GM12878 (cell line): ENCODE results near the gene CLIP2. TPM values are rescaled to one million over a fixed set of nuclear protein-coding genes. Genes with fewer than 3 reads are reported as not detected.

Experiments
- ATAC-seq: fragments of 200-7000 bp; cut with Tn5 transposase; 3 replicates; pipeline ENCODE4 v1.9.1; 2020; ENCODE audit warnings: mild to moderate bottlenecking, moderate library complexity
- BruUV-seq: library from RNA; stranded (reverse); fragments of 400-500 nt; replicated peaks from 2 replicates; lab custom pipeline; 2021; lab: Mats Ljungman, UMichigan
- CTCF ChIA-PET: fragments of 300-600 bp; sonication (Branson Sonifier 250); formaldehyde crosslinking; extraction: SDS; loops from one replicate; lab custom pipeline; 2021; ENCODE audit warnings: inconsistent platforms; lab: Yijun Ruan, JAX
- POLR2A ChIA-PET: fragments of 350-600 bp; formaldehyde crosslinking; extraction: SDS; loops from one replicate; lab custom pipeline; 2021; ENCODE audit warnings: inconsistent platforms; lab: Charles Lee
- RAD21 ChIA-PET: fragments of 300-600 bp; sonication (Branson Sonifier 250); formaldehyde crosslinking; loops from one replicate; lab custom pipeline; 2023; ENCODE audit warnings: antibody characterized with exemption; ENCODE audit not compliant: unreplicated experiment; lab: Charles Lee
- SMC1A ChIA-PET: fragments of 300-600 bp; sonication (Branson Sonifier 250); formaldehyde crosslinking; loops from one replicate; lab custom pipeline; 2023; ENCODE audit not compliant: unreplicated experiment, uncharacterized antibody; lab: Charles Lee
- DNase-seq: peaks from one replicate; pipeline ENCODE4 v3.0.0-alpha.2; 2011; ENCODE audit warnings: low read depth, low spot score
- FAIRE-seq: peaks from 3 replicates; lab custom pipeline; 2011; peaks lifted over from hg19 to GRCh38; lab: Jason Lieb, UNC
- H2AFZ ChIP-seq: 2 replicates; pipeline ENCODE4 v1.6.0; 2011; ENCODE audit warnings: low read depth, low read length, control low read depth; ENCODE audit not compliant: control insufficient read depth
- H3K27ac ChIP-seq: 2 replicates; pipeline ENCODE4 v1.5.1; 2011; ENCODE audit warnings: control low read depth; ENCODE audit not compliant: control insufficient read depth, insufficient read depth
- H3K27me3 ChIP-seq, 2 experiments: replicated peaks in 1 of 2; 2 replicates each; pipeline versions ENCODE4 v1.6.0 to v1.6.1; 2011; ENCODE audit warnings: low read length in 1 of 2; ENCODE audit not compliant: control insufficient read depth in 2 of 2, insufficient read depth in 2 of 2
- H3K36me3 ChIP-seq, 2 experiments: 2 replicates each; pipeline ENCODE4 v1.5.1; 2011; ENCODE audit warnings: low read length in 1 of 2; ENCODE audit not compliant: control insufficient read depth in 2 of 2, insufficient read depth in 2 of 2
- H3K4me1 ChIP-seq: 2 replicates; pipeline ENCODE4 v1.6.1; 2011; ENCODE audit warnings: mild to moderate bottlenecking, low read length, moderate library complexity, mixed read lengths; ENCODE audit not compliant: control insufficient read depth, insufficient read depth
- H3K4me2 ChIP-seq: 2 replicates; pipeline ENCODE4 v1.6.0; 2011; ENCODE audit warnings: control low read depth; ENCODE audit not compliant: control insufficient read depth, insufficient read depth
- H3K4me3 ChIP-seq: fragments of 200-600 bp; sonication (generic); 2 replicates; pipeline ENCODE4 v1.5.1; 2016
- H3K79me2 ChIP-seq: 2 replicates; pipeline ENCODE4 v1.6.0; 2011; ENCODE audit warnings: low read length; ENCODE audit not compliant: control insufficient read depth, insufficient read depth
- H3K9ac ChIP-seq: 2 replicates; pipeline ENCODE4 v1.8.0; 2011; ENCODE audit warnings: low read length, control low read depth, mixed read lengths; ENCODE audit not compliant: control insufficient read depth, insufficient read depth
- H3K9me3 ChIP-seq: replicated peaks from 3 replicates; pipeline ENCODE4 v1.5.1; 2011; ENCODE audit warnings: mild to moderate bottlenecking, low read length; ENCODE audit not compliant: control insufficient read depth, insufficient read depth
- H4K20me1 ChIP-seq: 2 replicates; pipeline ENCODE4 v1.6.0; 2011; ENCODE audit not compliant: control insufficient read depth, insufficient read depth
- BCL3 ChIP-seq: IDR thresholded peaks from 2 replicates; pipeline ENCODE4 v1.6.1; 2011; ENCODE audit warnings: borderline replicate concordance, low read depth, mild to moderate bottlenecking, moderate library complexity, low read length; ENCODE audit not compliant: insufficient read depth, poor library complexity, severe bottlenecking
- CEBPB ChIP-seq, 2 experiments: fragments of 150-350 bp in 1 of 2; IDR thresholded peaks; 2 replicates each; pipeline ENCODE4 v1.6.1; 2012 to 2014; ENCODE audit warnings: low read depth in 2 of 2, low read length in 2 of 2, borderline replicate concordance in 1 of 2, inconsistent platforms in 1 of 2
- SPI1 ChIP-seq: IDR thresholded peaks from 2 replicates; pipeline ENCODE4 v1.6.1; 2011; ENCODE audit warnings: low read depth, mild to moderate bottlenecking, low read length, moderate library complexity, borderline replicate concordance; ENCODE audit not compliant: insufficient read depth
- STAT1 ChIP-seq: fragments of 450-650 bp; conservative IDR thresholded peaks from 2 replicates; pipeline ENCODE4 v1.6.1; 2014; ENCODE audit warnings: antibody characterized with exemption, mild to moderate bottlenecking
- WGBS: methylation state at CpG from one replicate; pipeline ENCODE4 v1.1.6; 2016; ENCODE audit warnings: low lambda C conversion rate; ENCODE audit not compliant: insufficient replicate concordance, insufficient coverage; ENCODE audit errors: missing lambda C conversion rate; 5-methylcytosine and 5-hydroxymethylcytosine counted together
- in situ Hi-C: fragments of 300-500 bp; cut with MboI; formaldehyde crosslinking; loops from 9 replicates; pipeline ENCODE4 v1.14.3; 2018; ENCODE audit warnings: mixed read lengths
- intact Hi-C: fragments of 100-400 bp; cut with micrococcal nuclease; formaldehyde crosslinking; loops from one replicate; pipeline ENCODE4 v1.14.2; 2022; ENCODE audit not compliant: unreplicated experiment
- polyA plus RNA-seq, 11 experiments: library from polyadenylated mRNA; depleted of rRNA in 4 of 11; unstranded in 6 of 11; stranded (reverse) in 5 of 11; fragments of >200 nt; fragmentation: Nextera tagmentation in 4 of 11; fragmentation: Illumina TruSeq in 1 of 11; extraction: Ambion mirVana in 4 of 11; extraction: Trizol in 1 of 11; gene quantifications; 1 replicate in 1 of 11; 2 replicates in 10 of 11; pipeline versions ENCODE4 v1.2.1 to v1.2.3, GENCODE V29; 2011 to 2016; ENCODE audit warnings: inconsistent platforms in 2 of 11, missing spikeins in 2 of 11, low read depth in 1 of 11
- total RNA-seq, 4 experiments: library from RNA; depleted of rRNA in 3 of 4; stranded (reverse); fragments of >200 nt in 3 of 4; fragmentation: Illumina TruSeq in 1 of 4; extraction: Trizol in 1 of 4; gene quantifications; 2 replicates each; pipeline versions ENCODE4 v1.2.1 to v1.2.3, GENCODE V29; 2013 to 2021
- TF ChIP-seq, protein P1 (sequence below): fragments of 450-650 bp; IDR thresholded peaks from 2 replicates; pipeline ENCODE4 v1.6.1; 2018; ENCODE audit warnings: borderline replicate concordance, mild to moderate bottlenecking; ENCODE audit not compliant: partially characterized antibody
- TF ChIP-seq, protein P2 (sequence below): fragments of 450-650 bp; IDR thresholded peaks from 2 replicates; pipeline ENCODE4 v1.6.1; 2017; ENCODE audit warnings: antibody characterized with exemption, mild to moderate bottlenecking, moderate library complexity

Gene CLIP2
- total and polyA plus RNA-seq, 10 of the 15 experiments (the other 5 are each of a cell fraction or from before 2014, with no cell fraction given): 0.26 to 56.3 (median 21.0) TPM

DNA sequence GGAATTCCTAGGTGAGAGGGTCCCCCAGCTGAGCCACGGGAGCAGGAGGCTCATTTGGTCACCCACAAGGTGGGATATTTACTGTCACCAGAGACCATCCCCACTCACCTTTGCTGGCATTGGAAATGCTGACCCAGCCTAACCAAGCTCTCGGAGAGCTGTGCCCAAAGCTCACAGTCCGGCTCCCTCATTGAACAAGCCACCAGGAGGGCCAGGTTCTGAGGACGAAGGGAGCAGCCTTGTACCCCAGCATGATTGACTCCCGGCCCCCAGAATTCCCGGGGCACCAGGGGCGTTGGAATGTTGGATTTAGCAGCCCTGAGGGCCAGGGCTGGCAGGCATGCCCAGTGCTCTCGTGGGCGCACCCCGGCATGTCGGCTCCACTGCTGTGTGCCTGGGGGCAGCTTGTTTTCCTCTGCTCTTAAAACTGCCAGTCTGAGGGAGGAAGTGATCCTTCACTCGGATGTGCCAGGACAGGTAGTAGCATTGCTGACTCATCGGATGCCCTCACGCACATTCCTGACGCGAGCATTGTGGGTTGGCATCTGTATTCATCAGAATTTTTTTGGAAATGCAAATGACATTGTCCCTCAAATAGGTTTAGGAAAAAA is 23.3 kb downstream of the CLIP2 start:
- FAIRE-seq: no peak
- CTCF ChIA-PET: interaction anchor here (0.5 kb wide), 1 partner anchor 109 kb away, joined by 3 read pairs; no protein-coding TSS in a partner anchor

More for the DNA sequence above, 23.3 kb downstream of the CLIP2 start:
- peaks cover 0 to 10% of the 10 kb centered on the region in 2 experiments; a peak in 2 of 4 replicates for H3K36me3 ChIP-seq
- TF ChIP-seq, protein P1, sequence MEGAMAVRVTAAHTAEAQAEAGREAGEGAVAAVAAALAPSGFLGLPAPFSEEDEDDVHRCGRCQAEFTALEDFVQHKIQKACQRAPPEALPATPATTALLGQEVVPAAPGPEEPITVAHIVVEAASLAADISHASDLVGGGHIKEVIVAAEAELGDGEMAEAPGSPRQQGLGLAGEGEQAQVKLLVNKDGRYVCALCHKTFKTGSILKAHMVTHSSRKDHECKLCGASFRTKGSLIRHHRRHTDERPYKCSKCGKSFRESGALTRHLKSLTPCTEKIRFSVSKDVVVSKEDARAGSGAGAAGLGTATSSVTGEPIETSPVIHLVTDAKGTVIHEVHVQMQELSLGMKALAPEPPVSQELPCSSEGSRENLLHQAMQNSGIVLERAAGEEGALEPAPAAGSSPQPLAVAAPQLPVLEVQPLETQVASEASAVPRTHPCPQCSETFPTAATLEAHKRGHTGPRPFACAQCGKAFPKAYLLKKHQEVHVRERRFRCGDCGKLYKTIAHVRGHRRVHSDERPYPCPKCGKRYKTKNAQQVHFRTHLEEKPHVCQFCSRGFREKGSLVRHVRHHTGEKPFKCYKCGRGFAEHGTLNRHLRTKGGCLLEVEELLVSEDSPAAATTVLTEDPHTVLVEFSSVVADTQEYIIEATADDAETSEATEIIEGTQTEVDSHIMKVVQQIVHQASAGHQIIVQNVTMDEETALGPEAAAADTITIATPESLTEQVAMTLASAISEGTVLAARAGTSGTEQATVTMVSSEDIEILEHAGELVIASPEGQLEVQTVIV: no peak
- peak; percentile 38; the same call in 1 of the 2 replicates for TF ChIP-seq SPI1
- no peak for TF ChIP-seq STAT1
- TF ChIP-seq, protein P2, sequence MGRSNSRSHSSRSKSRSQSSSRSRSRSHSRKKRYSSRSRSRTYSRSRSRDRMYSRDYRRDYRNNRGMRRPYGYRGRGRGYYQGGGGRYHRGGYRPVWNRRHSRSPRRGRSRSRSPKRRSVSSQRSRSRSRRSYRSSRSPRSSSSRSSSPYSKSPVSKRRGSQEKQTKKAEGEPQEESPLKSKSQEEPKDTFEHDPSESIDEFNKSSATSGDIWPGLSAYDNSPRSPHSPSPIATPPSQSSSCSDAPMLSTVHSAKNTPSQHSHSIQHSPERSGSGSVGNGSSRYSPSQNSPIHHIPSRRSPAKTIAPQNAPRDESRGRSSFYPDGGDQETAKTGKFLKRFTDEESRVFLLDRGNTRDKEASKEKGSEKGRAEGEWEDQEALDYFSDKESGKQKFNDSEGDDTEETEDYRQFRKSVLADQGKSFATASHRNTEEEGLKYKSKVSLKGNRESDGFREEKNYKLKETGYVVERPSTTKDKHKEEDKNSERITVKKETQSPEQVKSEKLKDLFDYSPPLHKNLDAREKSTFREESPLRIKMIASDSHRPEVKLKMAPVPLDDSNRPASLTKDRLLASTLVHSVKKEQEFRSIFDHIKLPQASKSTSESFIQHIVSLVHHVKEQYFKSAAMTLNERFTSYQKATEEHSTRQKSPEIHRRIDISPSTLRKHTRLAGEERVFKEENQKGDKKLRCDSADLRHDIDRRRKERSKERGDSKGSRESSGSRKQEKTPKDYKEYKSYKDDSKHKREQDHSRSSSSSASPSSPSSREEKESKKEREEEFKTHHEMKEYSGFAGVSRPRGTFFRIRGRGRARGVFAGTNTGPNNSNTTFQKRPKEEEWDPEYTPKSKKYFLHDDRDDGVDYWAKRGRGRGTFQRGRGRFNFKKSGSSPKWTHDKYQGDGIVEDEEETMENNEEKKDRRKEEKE: no peak
- no peak for TF ChIP-seq CEBPB (IDR thresholded peaks at IDR 0.05; ENCODE audit: borderline replicate concordance in 1 of 2, low read depth in 2 of 2, low read length in 2 of 2)
- no peak for TF ChIP-seq BCL3
- H3K9ac ChIP-seq: no peak overlapping the region
- no peak overlapping the region for H3K4me2 ChIP-seq
- DNase-seq (no peak), ATAC-seq (no peak)
- intact Hi-C loops: no loop called here
- no peaks in the 10 kb centered on the region; the same call in 1 of the 3 replicates for H3K9me3 ChIP-seq
- H2AFZ ChIP-seq: no peak overlapping the region
- ChIA-PET SMC1A (no interaction called here), RAD21 (no interaction called here), POLR2A (no interaction called here)
- H3K4me1 ChIP-seq: peaks cover 28% of the 10 kb centered on the region
- peaks cover 25% of the 10 kb centered on the region for H3K79me2 ChIP-seq
- 91% methylated on average over 16 of the region's 16 CpGs for WGBS
- in situ Hi-C loops: no loop called here
- no peak overlapping the region for H3K4me3 ChIP-seq
- BruUV-seq: no TSS peak
- H3K27me3 ChIP-seq: no peaks in the 10 kb centered on the region
- H4K20me1 ChIP-seq: no peaks in the 10 kb centered on the region
- no peak overlapping the region; the same call in 1 of the 2 replicates for H3K27ac ChIP-seq
